Epithelial cell of esophagus (primary cell): ENCODE measurements around the gene ZNF511.

Experiments
- DNase-seq: peaks from one replicate; pipeline ENCODE4 v3.0.0; 2010; ENCODE audit warnings: low read depth
- H3K4me3 ChIP-seq: 2 replicates; pipeline ENCODE4 v1.5.1; 2011; ENCODE audit warnings: mild to moderate bottlenecking, low read length, control low read depth
- CTCF ChIP-seq: IDR thresholded peaks from 2 replicates; pipeline ENCODE4 v1.5.1; 2011; ENCODE audit warnings: low read depth, mild to moderate bottlenecking, low read length, control low read depth, inconsistent platforms; ENCODE audit not compliant: insufficient read depth; ENCODE audit errors: missing control alignments

ZNF511 gene

GRCh38 chr10:133293810-133294119, 14.9 kb upstream of the ZNF511 start:
- no peak for TF ChIP-seq CTCF
- no peak overlapping the region for H3K4me3 ChIP-seq
- DNase-seq = no peak

DNA sequence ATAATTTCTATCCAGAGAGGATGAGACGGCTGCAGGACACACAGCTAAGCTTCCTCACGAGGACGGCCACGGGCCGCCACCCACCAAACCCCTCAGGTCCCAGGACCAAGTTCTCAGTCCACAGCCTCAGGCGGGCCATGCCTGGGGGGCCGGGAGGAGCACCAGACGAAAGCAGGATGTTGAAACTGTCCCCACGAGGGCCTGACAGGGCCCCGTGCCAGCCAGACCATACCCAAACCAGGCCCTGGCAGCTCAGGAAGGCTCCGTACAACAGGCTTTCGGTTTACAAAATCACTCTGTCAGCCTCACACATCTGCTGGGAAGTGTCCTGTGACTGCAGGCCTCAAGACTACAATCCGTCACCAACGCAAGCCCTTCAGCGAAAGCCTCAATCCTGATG, 14.5 kb upstream of the ZNF511 start:
- no peak for TF ChIP-seq CTCF
- H3K4me3 ChIP-seq = no peak overlapping the region
- DNase-seq = no peak

DNA sequence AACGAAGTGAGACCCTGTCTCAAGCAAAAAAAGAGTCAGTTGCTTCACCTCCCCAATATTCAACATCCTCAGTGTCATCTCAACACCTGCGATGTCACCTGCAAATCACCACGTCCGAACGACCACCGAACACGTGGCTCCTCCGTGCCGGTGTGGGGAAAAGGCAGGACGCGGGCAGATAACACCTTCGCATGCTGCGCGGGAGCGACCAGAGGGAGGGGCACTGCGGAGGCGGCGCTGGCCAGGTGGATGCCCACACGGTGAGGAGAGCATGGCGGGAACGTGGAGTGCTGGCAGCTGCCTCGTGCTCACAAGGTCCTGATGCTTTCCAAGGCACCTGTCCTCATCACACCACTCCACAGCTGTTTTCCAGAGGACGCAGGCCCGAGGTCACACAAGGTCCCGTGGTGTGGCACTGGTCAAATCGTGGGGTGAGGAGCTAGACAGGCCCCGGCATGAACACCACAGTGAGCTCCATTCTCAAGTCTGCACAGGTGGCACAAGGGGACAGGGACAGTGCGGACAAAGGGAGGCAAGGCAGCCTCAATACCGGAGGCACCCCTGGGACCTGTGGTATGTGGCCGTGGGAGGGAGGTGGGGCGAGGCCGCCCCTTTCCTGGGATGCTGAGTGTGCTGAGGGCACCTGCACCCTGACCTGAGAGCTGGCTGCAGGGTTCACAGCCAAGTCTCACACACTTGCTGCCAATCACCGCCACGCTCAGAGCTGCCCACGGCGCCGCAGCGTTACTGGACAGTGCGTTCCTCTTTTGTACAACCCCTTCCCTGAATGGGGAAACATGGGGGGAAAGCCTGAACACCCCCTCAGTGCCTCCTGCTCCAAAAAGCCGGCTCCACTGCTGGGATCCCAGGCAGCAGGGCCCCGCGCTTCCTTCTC, 13.0 kb upstream of the ZNF511 start:
- TF ChIP-seq CTCF = no peak
- H3K4me3 ChIP-seq = no peak overlapping the region
- no peak for DNase-seq

- TF ChIP-seq CTCF = no peak
- DNase-seq = no peak
- no peak overlapping the region for H3K4me3 ChIP-seq
Observed at GRCh38 chr10:133297504-133297903, 11.2 kb upstream of the ZNF511 start.

GRCh38 chr10:133298466-133298865, 10.2 kb upstream of the ZNF511 start:
- no peak for DNase-seq
- H3K4me3 ChIP-seq = no peak overlapping the region
- no peak for TF ChIP-seq CTCF

- H3K4me3 ChIP-seq = no peak overlapping the region
- DNase-seq = no peak
- TF ChIP-seq CTCF = no peak
Observed at GRCh38 chr10:133299224-133299623, 9.5 kb upstream of the ZNF511 start.

DNA sequence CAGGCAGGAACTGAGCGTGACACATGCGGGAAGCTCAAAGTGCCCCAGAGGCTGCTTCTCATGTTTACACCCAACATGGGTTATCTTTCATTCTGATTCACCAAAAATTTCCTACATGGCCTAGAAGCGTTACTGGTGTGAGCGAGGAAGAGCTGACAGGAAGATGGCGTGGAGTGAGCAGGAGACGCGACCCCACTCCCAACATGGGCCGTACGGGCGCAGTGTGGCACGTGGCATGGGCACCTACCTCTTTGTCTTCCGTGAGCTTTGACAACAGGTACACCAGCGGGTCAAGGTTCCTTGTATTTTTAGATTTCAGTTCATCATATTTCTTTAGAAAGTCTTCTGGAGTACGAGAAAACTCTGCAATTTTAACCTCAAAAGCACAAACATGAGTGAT, 9.0 kb upstream of the ZNF511 start:
- no peak for TF ChIP-seq CTCF
- no peak overlapping the region for H3K4me3 ChIP-seq

More for the DNA sequence above, 9.0 kb upstream of the ZNF511 start:
- DNase-seq = no peak
